GM18526 (cell line): ENCODE results near the gene LAMA5.
A peak's percentile ranks its signal among the peaks of the same experiment; 100 is the strongest.

ENCODE experiments used
- POLR2A ChIP-seq: IDR thresholded peaks from 3 replicates; pipeline ENCODE4 v1.6.1; 2011; ENCODE audit not compliant: insufficient read length; ENCODE audit errors: extremely low read depth

LAMA5 gene

GRCh38 chr20:62338294-62338620 is 28.9 kb downstream of the LAMA5 start:
- TF ChIP-seq POLR2A: no peak

- peak; percentile 28 for TF ChIP-seq POLR2A
These were observed 29.4 kb downstream of the LAMA5 start for GRCh38 chr20:62337558-62338293.

GRCh38 chr20:62336775-62337557 is 30.1 kb downstream of the LAMA5 start:
- TF ChIP-seq POLR2A: no peak

GRCh38 chr20:62336329-62336728 is 30.8 kb downstream of the LAMA5 start:
- no peak for TF ChIP-seq POLR2A

DNA sequence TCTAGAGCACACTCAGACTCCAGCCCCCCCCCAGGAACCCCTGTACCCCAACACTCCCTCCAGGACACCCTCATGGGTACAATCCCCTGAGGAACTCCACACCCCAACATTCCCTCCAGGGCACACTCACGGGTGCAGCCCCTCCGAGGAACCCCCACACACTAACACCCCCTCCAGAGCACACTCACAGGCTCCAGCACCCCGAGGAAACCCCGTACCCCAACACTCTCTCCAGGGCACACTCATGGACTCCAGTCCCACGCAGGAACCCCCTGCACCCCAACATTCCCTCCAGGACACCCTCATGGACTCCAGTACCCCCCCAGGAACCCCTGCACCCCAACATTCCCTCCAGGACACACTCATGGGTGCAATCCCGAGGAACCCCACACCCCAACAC is 31.6 kb downstream of the LAMA5 start:
- no peak for TF ChIP-seq POLR2A

- TF ChIP-seq POLR2A: no peak
These were observed 32.2 kb downstream of the LAMA5 start for GRCh38 chr20:62334881-62335280.

DNA sequence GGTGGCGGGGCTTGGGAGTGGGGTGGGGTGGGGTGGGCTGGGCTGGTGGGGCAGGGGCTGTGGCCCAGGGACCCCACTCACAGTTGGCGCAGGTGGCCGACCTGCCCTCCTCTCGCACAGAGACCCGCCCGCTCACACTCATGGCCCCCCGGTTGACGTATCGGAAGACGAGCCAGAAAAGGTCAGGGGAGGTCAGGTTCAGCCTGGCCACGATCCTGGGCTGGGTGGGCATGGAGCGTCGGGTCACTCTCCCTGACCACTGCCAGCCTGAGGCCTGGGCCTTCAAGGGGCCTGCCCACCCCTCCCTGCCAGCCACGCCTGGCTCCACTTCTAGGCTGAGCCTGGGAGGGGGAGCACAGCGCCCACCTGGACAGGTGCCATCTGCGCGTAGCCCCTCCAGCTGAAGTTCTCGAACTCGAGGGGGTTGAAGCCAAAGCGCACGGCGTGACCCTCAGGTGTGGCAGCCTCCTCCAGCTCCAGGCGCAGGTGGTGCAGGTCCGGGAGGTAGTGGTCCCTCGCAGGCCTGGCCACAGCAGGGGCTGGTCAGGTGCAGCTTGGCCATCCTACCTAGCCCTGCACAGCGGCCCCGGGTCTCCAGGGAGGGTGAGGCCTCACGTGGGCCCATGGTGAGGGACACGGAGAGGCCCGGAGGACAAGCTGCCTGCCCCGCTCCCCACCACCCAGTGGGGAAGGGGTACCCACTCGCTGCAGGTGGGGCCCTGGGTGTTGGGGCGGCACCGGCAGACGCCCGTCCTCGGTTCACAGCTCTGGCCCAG is 33.1 kb downstream of the LAMA5 start:
- no peak for TF ChIP-seq POLR2A

- TF ChIP-seq POLR2A: no peak
These were observed 33.9 kb downstream of the LAMA5 start for GRCh38 chr20:62332989-62333819.

GRCh38 chr20:62332421-62332820 is 34.7 kb downstream of the LAMA5 start:
- TF ChIP-seq POLR2A: no peak

DNA sequence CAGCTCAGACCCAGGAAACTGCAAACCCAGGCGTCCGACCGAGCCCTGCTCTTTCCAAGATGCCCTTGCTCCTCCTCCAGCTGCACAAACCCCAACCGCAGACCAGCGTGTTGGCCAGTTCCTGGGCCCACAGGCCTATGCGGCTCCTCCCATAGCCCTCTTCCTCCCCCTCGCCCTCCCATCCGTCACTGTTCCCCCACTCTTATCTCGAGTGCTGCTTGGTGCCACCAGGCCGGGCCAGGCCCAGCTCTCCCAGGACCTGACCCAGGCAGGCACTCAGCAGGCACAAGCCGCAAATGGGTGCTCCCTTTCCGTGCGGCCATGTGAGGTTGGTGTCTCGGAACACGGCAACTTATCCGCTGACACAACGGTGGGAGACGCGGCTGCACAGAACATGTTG is 35.8 kb downstream of the LAMA5 start:
- TF ChIP-seq POLR2A: no peak

- TF ChIP-seq POLR2A: no peak
These were observed 36.4 kb downstream of the LAMA5 start for GRCh38 chr20:62330576-62331317.

- no peak for TF ChIP-seq POLR2A
These were observed 37.4 kb downstream of the LAMA5 start for GRCh38 chr20:62329389-62330377.

DNA sequence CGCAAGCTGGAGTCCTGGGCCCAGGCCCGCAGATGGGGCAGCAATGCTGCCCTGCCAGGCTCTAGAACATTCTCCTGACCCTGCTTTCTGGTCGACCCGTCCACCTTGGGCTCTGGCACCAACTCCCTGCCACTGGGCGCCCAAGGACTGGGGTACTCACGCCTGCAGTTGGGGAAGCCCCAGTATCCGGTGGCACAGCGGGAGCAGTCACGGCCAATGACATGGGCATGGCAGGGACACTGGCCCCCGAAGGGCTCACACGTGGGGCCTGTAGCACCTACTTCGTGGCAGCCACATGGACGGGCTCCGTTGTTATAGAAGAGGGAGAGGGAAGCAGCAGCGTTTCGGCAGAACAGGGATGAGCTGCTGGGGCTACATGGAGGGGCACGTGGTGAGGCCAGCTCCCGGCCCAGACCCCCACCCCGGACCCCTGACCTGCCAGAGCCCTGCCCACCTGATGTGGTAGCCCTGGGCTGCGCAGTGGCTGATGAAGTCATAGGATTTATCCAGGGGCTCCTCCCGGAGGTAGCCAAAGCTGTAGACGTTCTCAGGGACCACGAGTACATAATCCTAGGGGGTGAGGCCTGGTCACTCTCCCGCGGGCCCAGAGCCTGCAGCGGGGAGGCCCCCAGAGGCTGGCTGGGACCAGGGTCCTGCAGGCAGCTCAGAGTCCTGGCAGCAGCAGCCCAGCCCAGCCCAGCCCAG is 38.3 kb downstream of the LAMA5 start:
- TF ChIP-seq POLR2A: no peak
